ENCODE data around the gene HOXC6.

DNA sequence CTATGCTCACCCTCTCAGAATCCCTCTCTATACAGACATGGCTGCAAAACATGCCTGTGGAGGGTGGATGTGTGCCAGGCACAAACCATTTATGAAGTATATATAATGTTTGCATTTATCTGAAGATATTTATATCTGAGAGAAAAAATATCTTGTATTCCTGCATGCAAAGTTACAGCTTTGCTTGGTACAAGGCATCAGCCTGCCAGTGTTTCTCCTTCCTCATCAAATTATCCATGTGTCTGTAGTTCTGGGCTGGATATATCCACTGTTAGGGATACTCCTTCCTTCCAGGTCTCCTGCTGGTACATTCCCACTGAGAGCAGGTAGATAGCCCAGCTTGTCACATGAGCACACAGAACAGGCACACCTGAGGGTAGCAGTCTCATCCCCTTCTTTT lies 37.4 kb downstream of the HOXC6 start:
- TF ChIP-seq, protein P1, sequence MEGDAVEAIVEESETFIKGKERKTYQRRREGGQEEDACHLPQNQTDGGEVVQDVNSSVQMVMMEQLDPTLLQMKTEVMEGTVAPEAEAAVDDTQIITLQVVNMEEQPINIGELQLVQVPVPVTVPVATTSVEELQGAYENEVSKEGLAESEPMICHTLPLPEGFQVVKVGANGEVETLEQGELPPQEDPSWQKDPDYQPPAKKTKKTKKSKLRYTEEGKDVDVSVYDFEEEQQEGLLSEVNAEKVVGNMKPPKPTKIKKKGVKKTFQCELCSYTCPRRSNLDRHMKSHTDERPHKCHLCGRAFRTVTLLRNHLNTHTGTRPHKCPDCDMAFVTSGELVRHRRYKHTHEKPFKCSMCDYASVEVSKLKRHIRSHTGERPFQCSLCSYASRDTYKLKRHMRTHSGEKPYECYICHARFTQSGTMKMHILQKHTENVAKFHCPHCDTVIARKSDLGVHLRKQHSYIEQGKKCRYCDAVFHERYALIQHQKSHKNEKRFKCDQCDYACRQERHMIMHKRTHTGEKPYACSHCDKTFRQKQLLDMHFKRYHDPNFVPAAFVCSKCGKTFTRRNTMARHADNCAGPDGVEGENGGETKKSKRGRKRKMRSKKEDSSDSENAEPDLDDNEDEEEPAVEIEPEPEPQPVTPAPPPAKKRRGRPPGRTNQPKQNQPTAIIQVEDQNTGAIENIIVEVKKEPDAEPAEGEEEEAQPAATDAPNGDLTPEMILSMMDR (IDR thresholded peaks at IDR 0.05; ENCODE audit: insufficient read depth, low read length), result no peak
- TF ChIP-seq, protein P2, sequence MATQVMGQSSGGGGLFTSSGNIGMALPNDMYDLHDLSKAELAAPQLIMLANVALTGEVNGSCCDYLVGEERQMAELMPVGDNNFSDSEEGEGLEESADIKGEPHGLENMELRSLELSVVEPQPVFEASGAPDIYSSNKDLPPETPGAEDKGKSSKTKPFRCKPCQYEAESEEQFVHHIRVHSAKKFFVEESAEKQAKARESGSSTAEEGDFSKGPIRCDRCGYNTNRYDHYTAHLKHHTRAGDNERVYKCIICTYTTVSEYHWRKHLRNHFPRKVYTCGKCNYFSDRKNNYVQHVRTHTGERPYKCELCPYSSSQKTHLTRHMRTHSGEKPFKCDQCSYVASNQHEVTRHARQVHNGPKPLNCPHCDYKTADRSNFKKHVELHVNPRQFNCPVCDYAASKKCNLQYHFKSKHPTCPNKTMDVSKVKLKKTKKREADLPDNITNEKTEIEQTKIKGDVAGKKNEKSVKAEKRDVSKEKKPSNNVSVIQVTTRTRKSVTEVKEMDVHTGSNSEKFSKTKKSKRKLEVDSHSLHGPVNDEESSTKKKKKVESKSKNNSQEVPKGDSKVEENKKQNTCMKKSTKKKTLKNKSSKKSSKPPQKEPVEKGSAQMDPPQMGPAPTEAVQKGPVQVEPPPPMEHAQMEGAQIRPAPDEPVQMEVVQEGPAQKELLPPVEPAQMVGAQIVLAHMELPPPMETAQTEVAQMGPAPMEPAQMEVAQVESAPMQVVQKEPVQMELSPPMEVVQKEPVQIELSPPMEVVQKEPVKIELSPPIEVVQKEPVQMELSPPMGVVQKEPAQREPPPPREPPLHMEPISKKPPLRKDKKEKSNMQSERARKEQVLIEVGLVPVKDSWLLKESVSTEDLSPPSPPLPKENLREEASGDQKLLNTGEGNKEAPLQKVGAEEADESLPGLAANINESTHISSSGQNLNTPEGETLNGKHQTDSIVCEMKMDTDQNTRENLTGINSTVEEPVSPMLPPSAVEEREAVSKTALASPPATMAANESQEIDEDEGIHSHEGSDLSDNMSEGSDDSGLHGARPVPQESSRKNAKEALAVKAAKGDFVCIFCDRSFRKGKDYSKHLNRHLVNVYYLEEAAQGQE (IDR thresholded peaks at IDR 0.05; ENCODE audit: insufficient replicate concordance, low read depth), result no peak
